Keratinocyte (primary cell): ENCODE data around the gene NLRP6. TPM values are rescaled to one million over a fixed set of nuclear protein-coding genes. Genes with fewer than 3 reads are reported as not detected.

Experiments used
- DNase-seq: peaks from one replicate; pipeline ENCODE4 v3.0.0-alpha.2; 2011; ENCODE audit warnings: low read depth, missing footprints, low spot score
- FAIRE-seq: peaks from 2 replicates; lab custom pipeline; 2011; peaks lifted over from hg19 to GRCh38; lab: Jason Lieb, UNC
- H2AFZ ChIP-seq: 2 replicates; pipeline ENCODE4 v1.6.0; 2012; ENCODE audit warnings: low read length, control low read depth, inconsistent platforms; ENCODE audit not compliant: control insufficient read depth
- H3K27ac ChIP-seq: 2 replicates; pipeline ENCODE4 v1.5.1; 2011; ENCODE audit warnings: low read length; ENCODE audit not compliant: control insufficient read depth, insufficient read depth
- H3K27me3 ChIP-seq: 3 replicates; pipeline ENCODE4 v1.6.0; 2011; ENCODE audit warnings: low read length; ENCODE audit not compliant: control insufficient read depth, insufficient read depth; ENCODE audit errors: extremely low read depth
- H3K36me3 ChIP-seq, 2 experiments: 2 replicates in 1 of 2; 3 replicates in 1 of 2; pipeline ENCODE4 v1.5.1; 2011; ENCODE audit warnings: low read length in 2 of 2, mild to moderate bottlenecking in 1 of 2; ENCODE audit not compliant: control insufficient read depth in 2 of 2, insufficient read depth in 2 of 2; ENCODE audit errors: extremely low read depth in 1 of 2
- H3K4me1 ChIP-seq: 3 replicates; pipeline ENCODE4 v1.5.1; 2011; ENCODE audit warnings: low read length; ENCODE audit not compliant: control insufficient read depth, insufficient read depth; ENCODE audit errors: extremely low read depth
- H3K4me2 ChIP-seq: 3 replicates; pipeline ENCODE4 v1.6.0; 2011; ENCODE audit warnings: low read depth, low read length; ENCODE audit not compliant: control insufficient read depth, insufficient read depth; ENCODE audit errors: extremely low read depth
- H3K4me3 ChIP-seq, 3 experiments: fragments of 200-600 bp in 1 of 3; sonication (generic) in 1 of 3; 2 replicates in 2 of 3; 3 replicates in 1 of 3; pipeline ENCODE4 v1.5.1; 2011 to 2016; ENCODE audit warnings: low read length in 3 of 3, mild to moderate bottlenecking in 3 of 3, control low read depth in 2 of 3, inconsistent platforms in 1 of 3, low read depth in 1 of 3, mixed read lengths in 1 of 3, mixed run types in 1 of 3, moderate library complexity in 1 of 3; ENCODE audit not compliant: control insufficient read depth in 2 of 3, insufficient read depth in 2 of 3; ENCODE audit errors: extremely low read depth in 1 of 3
- H3K79me2 ChIP-seq: 2 replicates; pipeline ENCODE4 v1.6.0; 2012; ENCODE audit warnings: low read length; ENCODE audit not compliant: control insufficient read depth, insufficient read depth
- H3K9ac ChIP-seq: 3 replicates; pipeline ENCODE4 v1.6.0; 2011; ENCODE audit warnings: low read length; ENCODE audit not compliant: control insufficient read depth, insufficient read depth; ENCODE audit errors: extremely low read depth
- H3K9me1 ChIP-seq: 3 replicates; pipeline ENCODE4 v1.6.0; 2011; ENCODE audit warnings: low read length; ENCODE audit not compliant: control insufficient read depth, insufficient read depth; ENCODE audit errors: extremely low read depth
- H3K9me3 ChIP-seq: 2 replicates; pipeline ENCODE4 v1.5.1; 2012; ENCODE audit warnings: low read depth, low read length; ENCODE audit not compliant: control insufficient read depth
- H4K20me1 ChIP-seq: 3 replicates; pipeline ENCODE4 v1.6.0; 2011; ENCODE audit warnings: low read length; ENCODE audit not compliant: control insufficient read depth, insufficient read depth; ENCODE audit errors: extremely low read depth
- CTCF ChIP-seq, 3 experiments: IDR thresholded peaks in 1 of 3; conservative IDR thresholded peaks in 1 of 3; optimal IDR thresholded peaks in 1 of 3; 2 replicates in 2 of 3; 3 replicates in 1 of 3; pipeline versions ENCODE3 to v1.5.1; 2011; ENCODE audit warnings: low read length in 3 of 3, mild to moderate bottlenecking in 3 of 3, moderate library complexity in 2 of 3, control low read depth in 1 of 3, inconsistent platforms in 1 of 3; ENCODE audit not compliant: insufficient read depth in 2 of 3; ENCODE audit errors: extremely low read depth in 1 of 3
- EZH2 ChIP-seq: IDR thresholded peaks from one replicate; pipeline ENCODE4 v1.6.1; 2012; ENCODE audit warnings: inconsistent platforms, mild to moderate bottlenecking, low read length, moderate library complexity
- dilution Hi-C: fragments of 300-500 bp; cut with MboI; formaldehyde crosslinking; loops from one replicate; pipeline ENCODE4 v1.7.0; 2020; ENCODE audit warnings: low sequenced_read_pairs; ENCODE audit not compliant: extremely low pct_ligation_motif_present
- polyA plus RNA-seq, 5 experiments: library from polyadenylated mRNA; depleted of rRNA in 3 of 5; stranded (reverse) in 3 of 5; stranded (forward) in 1 of 5; unstranded in 1 of 5; fragments of >200 nt; gene quantifications; 1 replicate in 1 of 5; 2 replicates in 3 of 5; 3 replicates in 1 of 5; pipeline versions ENCODE4 v1.2.1 to v1.2.3, GENCODE V29; 2011 to 2012; ENCODE audit warnings: missing spikeins in 2 of 5, low read depth in 1 of 5, low replicate concordance in 1 of 5
- small RNA-seq, 3 experiments: library from RNA; depleted of rRNA; stranded (forward); fragments of <200 nt; gene quantifications; one replicate each; pipeline ENCODE3, GENCODE V24; 2012; ENCODE audit warnings: low read depth in 3 of 3, low replicate concordance in 1 of 3; ENCODE audit not compliant: insufficient read length in 3 of 3

NLRP6 gene
- polyA plus RNA-seq, 1 donor (not counting 4 experiments of a cell fraction or from before 2014, with no cell fraction given) = not detected

GRCh38 chr11:334264-334994, 56.2 kb downstream of the NLRP6 start:
- Histone ChIP-seq H3K4me3 (no peak overlapping the region), H3K9ac (no peak overlapping the region), H3K9me3 (peaks cover 2% of the 10 kb centered on the region), H3K9me1 (no peaks in the 10 kb centered on the region), H3K4me1 (peaks cover 3% of the 10 kb centered on the region), H3K36me3 (no peaks in the 10 kb centered on the region), H4K20me1 (no peaks in the 10 kb centered on the region), H3K79me2 (no peaks in the 10 kb centered on the region), H3K27me3 (peaks cover 4% of the 10 kb centered on the region), H3K4me2 (peak overlapping the region; percentile 8), H2AFZ (peak overlapping the region; percentile 53), H3K27ac (no peak overlapping the region)
- no peak for TF ChIP-seq EZH2
- no peak for TF ChIP-seq CTCF (optimal IDR thresholded peaks at IDR 0.05 in 1 of 3, IDR thresholded peaks at IDR 0.05 in 1 of 3, conservative IDR thresholded peaks at IDR 0.05 in 1 of 3; ENCODE audit: extremely low read depth in 1 of 3, insufficient read depth in 2 of 3, low read length in 3 of 3)
- dilution Hi-C loops = no loop called here
- DNase-seq = no peak
- FAIRE-seq = no peak

Small RNA genes lying within 50 kb of the gene (small RNA-seq; reads per million reads assigned to genes)
- 0 reads per million in 3 experiments for gene AC136475.6

Other genes with a start within 250 kb of the NLRP6 start
- gene SCGB1C1, start 85.3 kb upstream of the NLRP6 start, polyA plus RNA-seq = not detected in 3 replicates
- 27.0 to 44.8 TPM (median 36.6 TPM) in 3 replicates for gene BET1L, start 71.0 kb upstream of the NLRP6 start, polyA plus RNA-seq
- gene RIC8A, start 70.7 kb upstream of the NLRP6 start, polyA plus RNA-seq = 120 to 196 TPM (median 129 TPM) in 3 replicates
- 11.2 to 13.7 TPM (median 12.6 TPM) in 3 replicates for gene SIRT3, start 42.1 kb upstream of the NLRP6 start, polyA plus RNA-seq
- gene PSMD13, start 41.4 kb upstream of the NLRP6 start, polyA plus RNA-seq = 165 to 221 TPM (median 184 TPM) in 3 replicates
- 4.3 to 12.2 TPM (median 6.2 TPM) in 3 replicates for gene PGGHG, start 10.7 kb downstream of the NLRP6 start, polyA plus RNA-seq
- gene IFITM5, start 21.1 kb downstream of the NLRP6 start, polyA plus RNA-seq = not detected in 3 replicates
- gene IFITM2, start 29.4 kb downstream of the NLRP6 start, polyA plus RNA-seq = 26.9 to 83.0 TPM (median 72.3 TPM) in 3 replicates
- 333 to 549 TPM (median 333 TPM) in 3 replicates for gene IFITM1, start 35.6 kb downstream of the NLRP6 start, polyA plus RNA-seq
- 295 to 696 TPM (median 435 TPM) in 3 replicates for gene IFITM3, start 42.5 kb downstream of the NLRP6 start, polyA plus RNA-seq
- gene B4GALNT4, start 91.1 kb downstream of the NLRP6 start, polyA plus RNA-seq = 7.3 to 11.5 TPM (median 8.1 TPM) in 3 replicates
- gene PKP3, start 115.8 kb downstream of the NLRP6 start, polyA plus RNA-seq = 125 to 245 TPM (median 127 TPM) in 3 replicates
- gene SIGIRR, start 136.6 kb downstream of the NLRP6 start, polyA plus RNA-seq = 1.8 to 3.8 TPM (median 2.4 TPM) in 3 replicates
- 16.1 to 40.2 TPM (median 17.7 TPM) in 3 replicates for gene ANO9, start 163.6 kb downstream of the NLRP6 start, polyA plus RNA-seq
- gene PTDSS2, start 171.9 kb downstream of the NLRP6 start, polyA plus RNA-seq = 21.6 to 36.7 TPM (median 31.7 TPM) in 3 replicates
- 92.0 to 171 TPM (median 108 TPM) in 3 replicates for gene RNH1, start 228.8 kb downstream of the NLRP6 start, polyA plus RNA-seq